ENCODE results near the gene DEPDC1B.

GRCh38 chr5:60677850-60678664 is 21.9 kb downstream of the DEPDC1B start:
- TF ChIP-seq EZH2 (IDR thresholded peaks at IDR 0.05; ENCODE audit: low read depth, unreplicated experiment) (no peak), CTCF (conservative IDR thresholded peaks at IDR 0.05; ENCODE audit: low read depth in 2 of 2) (peak; percentile 54 to 82), REST (IDR thresholded peaks at IDR 0.05; ENCODE audit: unreplicated experiment) (no peak), EZH2phosphoT487 (IDR thresholded peaks at IDR 0.05; ENCODE audit: unreplicated experiment) (no peak), CREB1 (CRISPR knock-in tag; IDR thresholded peaks at IDR 0.05; ENCODE audit: low read depth) (no peak), ETS1 (IDR thresholded peaks at IDR 0.05) (no peak), JUNB (IDR thresholded peaks at IDR 0.05; ENCODE audit: unreplicated experiment) (no peak), POLR2AphosphoS5 (IDR thresholded peaks at IDR 0.05; ENCODE audit: low read depth) (no peak), ZNF331 (CRISPR knock-in tag; IDR thresholded peaks at IDR 0.05; ENCODE audit: low read depth) (no peak), NANOG (IDR thresholded peaks at IDR 0.05; ENCODE audit: borderline replicate concordance) (no peak), ZNF114 (CRISPR knock-in tag; IDR thresholded peaks at IDR 0.05) (no peak)

Measured in GM23338 (cell line).